HK-2 (cell line): Measurements from ENCODE around the gene CGRRF1.

Experiments used
- DNase-seq: peaks from one replicate; pipeline ENCODE4 v3.0.0-alpha.2; 2018; ENCODE audit not compliant: unreplicated experiment

CGRRF1 gene

DNA sequence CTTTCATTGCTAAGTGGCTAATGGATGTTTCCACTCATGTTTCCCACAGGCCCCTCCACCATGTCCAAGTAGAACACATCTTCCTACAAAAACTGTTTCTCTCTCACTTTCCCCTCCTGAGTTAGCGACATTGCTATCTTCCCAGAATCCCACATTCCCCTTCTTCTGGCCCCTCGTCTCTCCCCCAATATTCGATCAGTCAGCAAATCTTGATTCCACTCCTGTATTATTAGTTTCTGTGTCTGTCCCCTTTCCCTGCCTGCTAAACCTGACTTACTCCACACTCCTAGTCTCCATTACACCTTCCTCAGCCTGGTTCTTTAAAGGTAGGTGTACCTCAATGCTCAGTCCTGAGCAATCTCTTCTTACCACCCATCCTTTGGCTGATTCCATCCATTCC, 37.9 kb downstream of the CGRRF1 start:
- DNase-seq: no peak

DNA sequence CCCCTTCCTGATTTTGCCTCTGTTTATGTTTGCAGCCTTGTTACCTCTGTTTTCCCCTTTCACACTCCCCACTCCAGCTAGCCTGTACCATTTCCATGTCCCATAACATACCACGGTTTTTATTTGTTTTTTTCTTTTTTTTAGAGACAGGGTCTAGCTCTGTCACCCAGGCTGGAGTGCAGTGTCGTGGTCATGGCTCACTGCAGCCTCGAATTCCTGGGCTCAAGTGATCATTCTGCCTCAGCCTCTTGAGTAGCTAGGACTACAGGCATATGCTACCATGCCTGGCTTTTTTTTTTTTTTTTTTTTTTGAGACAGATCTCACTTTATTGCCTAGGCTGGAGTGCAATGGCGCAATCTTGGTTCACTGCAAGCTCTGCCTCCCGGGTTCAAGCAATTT, 38.8 kb downstream of the CGRRF1 start:
- DNase-seq: no peak

GRCh38 chr14:54549862-54550261, 40.2 kb downstream of the CGRRF1 start:
- DNase-seq: no peak

GRCh38 chr14:54550514-54550913, 40.8 kb downstream of the CGRRF1 start:
- DNase-seq: no peak

DNA sequence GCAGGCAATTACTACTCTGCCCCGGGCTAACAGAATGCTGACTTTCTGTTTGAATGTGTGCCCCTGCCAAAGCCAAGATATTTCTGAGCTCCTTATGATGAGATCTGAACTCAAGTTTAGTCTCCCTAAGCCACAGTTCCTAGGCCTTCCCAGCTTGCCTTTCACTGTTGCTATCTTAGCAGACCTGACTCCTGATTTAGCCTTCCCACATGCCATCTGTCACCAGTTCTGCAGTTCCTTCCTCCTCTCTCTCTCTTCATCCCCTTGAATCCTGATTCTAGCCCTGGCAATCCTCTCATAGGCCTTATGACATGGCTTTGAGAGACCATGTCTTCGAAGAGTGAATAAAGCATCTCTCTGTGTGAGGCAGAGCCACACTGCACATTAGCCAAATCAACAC, 44.7 kb downstream of the CGRRF1 start:
- no peak for DNase-seq

- no peak for DNase-seq
These were observed 45.9 kb downstream of the CGRRF1 start for GRCh38 chr14:54555651-54556050.

DNA sequence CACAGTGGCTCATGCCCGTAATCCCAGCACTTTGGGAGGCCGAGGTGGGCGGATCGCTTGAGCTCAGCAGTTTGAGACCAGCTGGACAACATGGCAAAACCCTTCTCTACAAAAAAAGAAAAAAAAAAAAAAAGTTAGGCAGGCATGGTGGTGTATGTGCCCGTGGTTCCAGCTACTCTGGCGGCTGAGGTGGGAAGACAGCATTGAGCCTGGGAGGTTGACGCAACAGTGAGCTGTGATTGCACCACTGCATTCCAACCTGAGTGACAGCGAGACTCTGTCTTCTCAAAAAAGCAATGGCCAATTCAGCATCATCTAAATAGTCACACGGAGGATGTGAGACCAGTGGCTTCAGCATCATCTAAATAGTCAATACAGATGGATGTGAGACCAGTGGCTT, 46.8 kb downstream of the CGRRF1 start:
- no peak for DNase-seq

- DNase-seq: no peak
These were observed 52.6 kb downstream of the CGRRF1 start for GRCh38 chr14:54562334-54562733.

GRCh38 chr14:54564071-54564867, 54.6 kb downstream of the CGRRF1 start:
- DNase-seq: no peak

GRCh38 chr14:54564868-54565784, 55.4 kb downstream of the CGRRF1 start:
- peak; percentile 72 for DNase-seq

GRCh38 chr14:54565785-54566409, 56.2 kb downstream of the CGRRF1 start:
- peak; percentile 91 for DNase-seq

GRCh38 chr14:54566410-54567223, 56.9 kb downstream of the CGRRF1 start, which contains the start of gene SAMD4A:
TSS of gene SAMD4A (plus strand) at chr14:54567128. CDS start at chr14:54567917, 789 bp downstream.
- DNase-seq: peak; percentile 84

DNA sequence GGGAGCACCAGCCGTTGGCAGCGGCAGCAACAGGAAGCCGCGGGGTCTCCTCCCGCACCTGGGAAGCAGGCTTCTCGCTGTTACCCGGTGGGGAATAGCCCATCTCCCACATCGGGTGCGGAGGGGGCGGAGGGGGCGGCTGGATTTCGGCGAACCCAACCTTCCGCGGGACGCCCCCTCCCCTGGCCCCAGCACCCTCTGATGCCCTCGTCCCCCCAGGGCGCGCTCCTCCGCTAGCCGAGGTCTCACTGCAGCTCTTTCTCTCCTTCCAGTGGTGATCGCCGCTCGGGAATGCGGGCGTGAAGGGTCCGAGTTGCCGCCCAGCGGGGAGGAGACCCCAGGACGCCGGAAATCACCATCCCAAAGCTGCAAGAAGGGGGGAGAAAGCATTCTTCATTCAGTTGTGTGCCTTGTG, 57.5 kb downstream of the CGRRF1 start:
- peak; percentile 51 for DNase-seq

GRCh38 chr14:54567639-54568561, 58.2 kb downstream of the CGRRF1 start:
- DNase-seq: peak; percentile 49

GRCh38 chr14:54568821-54569595, 59.3 kb downstream of the CGRRF1 start:
- DNase-seq: no peak

GRCh38 chr14:54570047-54570446, 60.3 kb downstream of the CGRRF1 start:
- DNase-seq: no peak

DNA sequence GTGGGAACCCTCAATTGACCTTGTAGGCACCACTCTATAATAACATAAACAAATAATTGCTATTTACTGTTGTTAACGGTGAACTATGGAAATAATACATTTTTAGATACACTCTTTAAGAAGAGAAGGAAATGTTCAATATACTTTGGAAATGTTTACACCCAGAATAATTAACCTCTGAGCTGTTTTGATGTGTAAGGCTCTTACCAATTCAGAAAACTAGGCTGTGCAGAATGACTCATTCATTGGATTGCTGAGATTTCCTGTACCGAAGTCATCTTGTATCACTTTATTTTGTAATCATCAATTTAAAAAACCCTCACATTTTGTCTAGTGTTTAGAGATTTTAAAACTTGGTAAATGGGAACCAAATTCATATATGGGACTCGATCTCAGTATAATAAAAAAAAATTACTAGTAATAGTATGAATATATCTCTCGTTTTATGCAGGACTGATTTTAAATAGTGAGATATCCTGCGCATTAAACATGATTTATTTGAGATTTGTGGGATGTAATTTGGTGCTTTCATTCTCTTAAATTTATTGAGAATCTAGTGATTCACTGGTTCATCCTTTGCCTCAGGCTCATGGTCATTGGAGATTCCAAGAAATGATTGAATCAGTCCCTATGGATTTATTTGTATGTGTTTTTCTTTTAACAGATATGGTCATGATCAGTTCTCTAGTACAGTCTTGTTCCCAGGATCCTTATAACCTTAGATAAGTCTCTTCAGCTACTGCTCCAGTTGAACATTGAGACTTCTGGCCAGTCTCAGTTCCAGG, 61.1 kb downstream of the CGRRF1 start:
- DNase-seq: no peak

GRCh38 chr14:54572316-54572715, 62.6 kb downstream of the CGRRF1 start:
- DNase-seq: no peak

GRCh38 chr14:54574528-54574927, 64.8 kb downstream of the CGRRF1 start:
- no peak for DNase-seq
